Body of pancreas (tissue), 4 donors: ENCODE measurements around the gene RPS6KA2.

Experiments used
- POLR2A ChIP-seq, 3 donors: fragments of 450-650 bp; IDR thresholded peaks; one replicate each; pipeline ENCODE4 v1.6.1; 2016; ENCODE audit warnings: antibody characterized with exemption in 3 of 3, mild to moderate bottlenecking in 2 of 3
- TF ChIP-seq, protein P1 (sequence below), 7 experiments: fragments of 450-650 bp in 4 of 7; fragments of 200-600 bp in 3 of 7; sonication (generic) in 3 of 7; IDR thresholded peaks; one replicate each; pipeline ENCODE4 v1.5.1; 2016 to 2019; ENCODE audit warnings: antibody characterized with exemption in 7 of 7

DNA sequence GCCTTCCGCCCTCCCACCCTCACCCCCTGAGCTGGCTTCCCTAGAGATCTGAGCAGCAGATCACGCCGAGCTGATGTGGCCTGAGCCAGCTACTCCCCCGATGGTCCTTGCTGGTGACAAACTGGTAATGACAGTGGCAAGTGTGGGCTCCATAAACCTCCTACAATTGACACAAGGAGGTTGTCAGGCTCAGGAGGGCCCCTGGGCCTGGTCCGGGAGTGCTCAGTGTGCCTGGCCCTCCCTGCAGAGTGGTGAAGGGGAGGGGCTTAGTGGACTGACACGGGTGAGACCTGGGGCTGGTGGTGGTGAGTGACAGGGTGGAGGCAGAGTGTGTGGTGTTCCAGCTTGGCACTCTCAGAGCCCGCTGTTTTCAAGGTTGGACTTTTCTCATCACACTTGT lies 221.7 kb downstream of the RPS6KA2 start:
- TF ChIP-seq, protein P1, sequence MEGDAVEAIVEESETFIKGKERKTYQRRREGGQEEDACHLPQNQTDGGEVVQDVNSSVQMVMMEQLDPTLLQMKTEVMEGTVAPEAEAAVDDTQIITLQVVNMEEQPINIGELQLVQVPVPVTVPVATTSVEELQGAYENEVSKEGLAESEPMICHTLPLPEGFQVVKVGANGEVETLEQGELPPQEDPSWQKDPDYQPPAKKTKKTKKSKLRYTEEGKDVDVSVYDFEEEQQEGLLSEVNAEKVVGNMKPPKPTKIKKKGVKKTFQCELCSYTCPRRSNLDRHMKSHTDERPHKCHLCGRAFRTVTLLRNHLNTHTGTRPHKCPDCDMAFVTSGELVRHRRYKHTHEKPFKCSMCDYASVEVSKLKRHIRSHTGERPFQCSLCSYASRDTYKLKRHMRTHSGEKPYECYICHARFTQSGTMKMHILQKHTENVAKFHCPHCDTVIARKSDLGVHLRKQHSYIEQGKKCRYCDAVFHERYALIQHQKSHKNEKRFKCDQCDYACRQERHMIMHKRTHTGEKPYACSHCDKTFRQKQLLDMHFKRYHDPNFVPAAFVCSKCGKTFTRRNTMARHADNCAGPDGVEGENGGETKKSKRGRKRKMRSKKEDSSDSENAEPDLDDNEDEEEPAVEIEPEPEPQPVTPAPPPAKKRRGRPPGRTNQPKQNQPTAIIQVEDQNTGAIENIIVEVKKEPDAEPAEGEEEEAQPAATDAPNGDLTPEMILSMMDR (IDR thresholded peaks at IDR 0.05), result no peak
- TF ChIP-seq POLR2A (IDR thresholded peaks at IDR 0.05), result no peak
